Left lung (tissue), 14 donors: ENCODE data around the gene GTSE1. TPM values are rescaled to one million over a fixed set of nuclear protein-coding genes. Genes with fewer than 3 reads are reported as not detected.

Source experiments
- ATAC-seq: fragments of 200-7000 bp; cut with Tn5 transposase; one replicate; pipeline ENCODE4 v1.9.1; 2020; ENCODE audit warnings: moderate library complexity
- DNase-seq, 4 donors: peaks; one replicate each; pipeline ENCODE4 v3.0.0-alpha.2; 2013 to 2020
- H3K27ac ChIP-seq, 2 donors: fragments of 200-600 bp; sonication (generic) in 1 of 2; one replicate each; pipeline versions ENCODE4 v1.5.0 to v1.8.0; 2020 to 2021
- H3K27me3 ChIP-seq, 2 donors: fragments of 200-600 bp; sonication (generic) in 1 of 2; one replicate each; pipeline versions ENCODE4 v1.5.0 to v1.8.0; 2020 to 2021
- H3K36me3 ChIP-seq, 2 donors: fragments of 200-600 bp; sonication (generic) in 1 of 2; one replicate each; pipeline versions ENCODE4 v1.5.0 to v1.8.0; 2020 to 2021
- H3K4me1 ChIP-seq, 2 donors: fragments of 200-600 bp; one replicate each; pipeline ENCODE4 v1.8.0; 2021
- H3K4me3 ChIP-seq, 2 donors: fragments of 200-600 bp; sonication (generic) in 1 of 2; one replicate each; pipeline versions ENCODE4 v1.5.0 to v1.8.0; 2020 to 2021; ENCODE audit warnings: mild to moderate bottlenecking in 1 of 2
- H3K9me3 ChIP-seq, 2 donors: fragments of 200-600 bp; sonication (generic) in 1 of 2; one replicate each; pipeline versions ENCODE4 v1.5.0 to v1.8.0; 2020 to 2021
- CTCF ChIP-seq, 2 donors: fragments of 200-600 bp; sonication (generic) in 1 of 2; IDR thresholded peaks; one replicate each; pipeline versions ENCODE4 v1.5.0 to v1.8.0; 2021; ENCODE audit warnings: antibody characterized with exemption in 2 of 2
- intact Hi-C, 2 donors: fragments of 100-400 bp; cut with DNase I; formaldehyde crosslinking; loops; one replicate each; pipeline versions ENCODE4 v1.11.2 to v1.14.2; 2022
- long read RNA-seq, 12 donors: library from polyadenylated mRNA in 2 of 12; unstranded in 2 of 12; transcript quantifications; one replicate each; pipeline ENCODE4 v2.0.0 and lab custom pipeline, GENCODE V29; 2019 to 2026
- polyA plus RNA-seq, 6 donors: library from polyadenylated mRNA; unstranded; fragments of 120-200 nt; gene quantifications; one replicate each; pipeline ENCODE4 v1.2.1, GENCODE V29; 2013; ENCODE audit not compliant: insufficient read length in 6 of 6
- total RNA-seq, 2 donors: library from RNA; stranded (reverse); fragmentation: NEBNext Ultra II Directional; extraction: Animal tissue kit (Norgen Biotek cat#: 25700); gene quantifications; one replicate each; pipeline ENCODE4 v1.2.1, GENCODE V29; 2021
- donor health status: DM: no; HTN: yes; CAD: no.
- donor health status: DM: no; HTN: no; CAD: no.

The GTSE1 gene
- total RNA-seq (1 to 10 TPM; 1.5 to 6.4 TPM), polyA plus RNA-seq (10 to 100 TPM; 11.8 to 30.6 (median 16.5) TPM)
- long read RNA-seq, donor 1, partial matches to known transcripts, result 0 of 3 reads
- long read RNA-seq, donor 1, other reads (novel, unspliced or antisense), result 0 of 3 reads
- long read RNA-seq, donor 2, partial matches to known transcripts, result 8 of 9 reads
- long read RNA-seq, donor 2, other reads (novel, unspliced or antisense), result 0 of 9 reads
- long read RNA-seq, donor 3, result 0 reads
- long read RNA-seq, donor 4, partial matches to known transcripts, result 4 of 4 reads
- long read RNA-seq, donor 4, other reads (novel, unspliced or antisense), result 0 of 4 reads
- long read RNA-seq, donor 5, partial matches to known transcripts, result 0 of 3 reads
- long read RNA-seq, donor 5, other reads (novel, unspliced or antisense), result 0 of 3 reads
- long read RNA-seq, donor 6, partial matches to known transcripts, result 0 of 3 reads
- long read RNA-seq, donor 6, other reads (novel, unspliced or antisense), result 0 of 3 reads
- long read RNA-seq, donor 7, partial matches to known transcripts, result 5 of 7 reads
- long read RNA-seq, donor 7, other reads (novel, unspliced or antisense), result 0 of 7 reads
- long read RNA-seq, donor 8, partial matches to known transcripts, result 0 of 2 reads
- long read RNA-seq, donor 8, other reads (novel, unspliced or antisense), result 0 of 2 reads
- long read RNA-seq, donor 9, result 0 reads
- long read RNA-seq, donor 10, partial matches to known transcripts, result 1 of 1 reads
- long read RNA-seq, donor 10, other reads (novel, unspliced or antisense), result 0 of 1 reads
- long read RNA-seq, donor 11, partial matches to known transcripts, result 0 of 1 reads
- long read RNA-seq, donor 11, other reads (novel, unspliced or antisense), result 0 of 1 reads
- long read RNA-seq, donor 12, partial matches to known transcripts, result 0 of 2 reads
- long read RNA-seq, donor 12, other reads (novel, unspliced or antisense), result 0 of 2 reads

DNA sequence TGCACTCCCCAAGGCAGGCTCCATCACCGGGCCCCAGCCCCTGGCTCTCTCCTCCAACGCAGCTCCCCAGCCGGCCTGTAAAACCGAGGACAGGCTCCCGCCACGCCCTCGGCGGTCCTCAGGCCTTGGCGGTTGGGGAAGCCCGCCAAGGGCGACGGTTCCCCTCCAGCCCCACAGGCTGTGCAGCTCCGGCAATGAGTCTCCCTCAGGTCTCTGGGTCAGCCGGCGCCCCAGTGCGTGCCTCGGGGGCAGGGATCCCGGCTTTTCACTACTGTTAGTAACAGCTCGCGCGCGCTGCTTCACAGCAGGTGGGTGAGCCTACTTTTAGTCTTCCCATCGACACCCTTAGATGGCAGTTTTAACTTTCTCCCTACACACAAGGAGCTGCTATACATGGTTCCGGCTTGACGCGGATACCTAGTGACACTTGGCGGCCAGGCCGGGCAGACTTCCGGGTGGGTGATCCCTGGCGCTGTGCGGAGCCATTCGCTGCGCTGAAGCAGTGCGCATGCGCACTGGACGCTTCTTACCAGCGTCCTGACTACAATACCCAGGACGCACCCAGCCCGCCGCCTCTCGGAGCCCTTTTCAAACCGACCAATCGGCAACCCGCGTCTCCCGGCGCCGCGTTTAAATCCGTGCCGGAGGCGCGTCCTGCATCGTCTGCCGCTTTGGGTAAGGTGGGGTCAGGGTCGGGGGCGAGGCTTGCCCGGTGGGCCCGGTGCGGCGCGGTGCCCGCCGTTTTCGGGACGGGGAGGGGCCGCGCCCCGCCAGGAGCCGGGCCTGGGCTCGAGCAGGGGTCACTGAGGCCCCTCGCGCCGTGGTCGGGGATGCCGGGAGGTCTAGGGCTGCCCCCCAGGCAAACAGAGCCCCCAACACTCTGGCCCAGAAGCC is at the start of gene GTSE1:
Gene GTSE1, plus strand, starts transcription at position 614 of the 894 bp plus-strand sequence. CDS start 531 bp downstream, outside the sequence.
- peaks cover 0 to 7% of the 10 kb centered on the region in 2 donors for H3K9me3 ChIP-seq
- H3K4me3 ChIP-seq, result peak within 1 kb of the TSS; percentile 49 to 56
- peaks cover 0 to 23% of the 10 kb centered on the region in 2 donors for H3K36me3 ChIP-seq
- intact Hi-C loops, result no loop called here
- no peaks in the 10 kb centered on the region for H3K27me3 ChIP-seq
- peak within 1 kb of the TSS; percentile 95 to 98 for H3K27ac ChIP-seq
- ATAC-seq (peak; percentile 98), DNase-seq (peak; percentile 97 to 100 (median 98))
- TF ChIP-seq CTCF (IDR thresholded peaks at IDR 0.05), result no peak
- H3K4me1 ChIP-seq, result peaks cover 8 to 45% of the 10 kb centered on the region in 2 donors

GRCh38 chr22:46247443-46247975 is 49.2 kb upstream of the GTSE1 start:
- intact Hi-C loops, result no loop called here
- ATAC-seq, result no peak

DNA sequence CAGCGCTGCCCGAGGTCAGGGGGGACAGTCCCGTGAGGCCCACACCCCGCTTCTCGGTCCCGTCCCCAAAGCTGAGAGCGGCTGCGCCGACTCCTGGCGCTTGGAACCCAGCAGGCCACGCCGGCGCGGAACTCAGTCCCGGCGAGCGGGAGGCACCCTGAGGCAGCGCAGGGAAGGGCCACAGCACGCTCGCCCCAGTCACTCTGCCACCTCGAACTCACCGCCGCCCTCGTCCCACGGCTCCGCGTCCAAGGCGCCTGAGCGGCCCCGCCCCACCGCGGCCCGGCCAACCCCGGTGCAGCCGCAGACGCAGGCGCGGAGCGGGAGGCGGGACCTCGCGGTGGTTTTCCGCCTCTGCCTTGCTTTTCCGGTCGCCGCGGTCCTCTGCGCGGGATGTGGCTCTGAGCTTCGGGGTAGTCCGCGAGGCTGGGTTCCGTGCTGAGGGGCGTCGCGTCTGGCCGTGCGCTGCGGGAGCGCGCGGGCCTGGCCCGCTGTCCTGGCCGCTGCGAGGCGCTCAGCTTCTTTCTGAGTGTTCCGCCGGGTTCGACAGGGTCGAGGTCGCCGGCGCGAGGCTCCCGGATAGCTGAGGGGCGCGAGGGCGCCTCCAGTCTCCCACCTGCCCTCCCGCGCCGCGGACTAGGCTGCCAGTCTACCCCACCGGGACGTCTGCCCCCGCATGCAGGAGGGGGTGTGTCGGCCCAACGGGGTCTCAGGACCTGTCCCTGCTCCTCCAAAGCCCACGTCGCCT is 46.5 kb upstream of the GTSE1 start, which contains the start of gene CDPF1:
Gene CDPF1, minus strand, starts transcription at position 259 of the 748 bp plus-strand sequence. CDS start 2,009 bp downstream, outside the sequence.
- no peaks in the 10 kb centered on the region for H3K9me3 ChIP-seq
- peak within 1 kb of the TSS; percentile 71 to 75 for H3K4me3 ChIP-seq
- peaks cover 6 to 19% of the 10 kb centered on the region in 2 donors for H3K4me1 ChIP-seq
- ATAC-seq, result peak; percentile 99
- H3K27ac ChIP-seq, result peak within 1 kb of the TSS; percentile 83 to 91
- DNase-seq, result peak; percentile 76 to 100 (median 91)
- no peaks in the 10 kb centered on the region for H3K27me3 ChIP-seq
- peaks cover 0 to 3% of the 10 kb centered on the region in 2 donors for H3K36me3 ChIP-seq
- no peak for TF ChIP-seq CTCF (IDR thresholded peaks at IDR 0.05)
- intact Hi-C loops, result no loop called here

More at GRCh38 chr22:46247443-46247975, 49.2 kb upstream of the GTSE1 start:
- Histone ChIP-seq H3K4me3 (no peak overlapping the region), H3K27me3 (no peaks in the 10 kb centered on the region), H3K4me1 (peaks cover 6 to 19% of the 10 kb centered on the region in 2 donors), H3K27ac (no peak overlapping the region), H3K36me3 (peaks cover 0 to 23% of the 10 kb centered on the region in 2 donors), H3K9me3 (no peaks in the 10 kb centered on the region)
- TF ChIP-seq CTCF (IDR thresholded peaks at IDR 0.05), result no peak
- no peak for DNase-seq

DNA sequence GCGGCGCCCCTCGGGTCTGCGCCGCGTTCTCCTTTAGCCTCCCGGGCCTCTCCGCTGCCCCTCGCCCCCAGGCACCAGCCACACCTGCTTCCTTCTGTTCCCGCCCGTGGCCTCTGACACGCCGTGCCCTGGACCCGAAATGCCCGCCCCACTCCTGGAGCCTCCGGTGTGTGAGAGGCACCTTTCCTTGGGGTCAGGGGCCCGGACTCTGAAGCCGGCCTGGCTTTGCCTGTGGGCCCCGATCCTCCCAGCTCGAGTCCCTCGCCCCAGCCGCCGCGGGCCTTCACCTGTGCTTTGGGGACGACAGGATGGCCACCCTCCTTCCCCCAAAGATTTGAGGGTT is 45.9 kb upstream of the GTSE1 start:
- no peak for TF ChIP-seq CTCF (IDR thresholded peaks at IDR 0.05)
- intact Hi-C loops, result no loop called here
- H3K36me3 ChIP-seq, result no peaks in the 10 kb centered on the region
- peak overlapping the region; percentile 83 to 91 for H3K27ac ChIP-seq
- DNase-seq, result peak in 1 of 4 donors; percentile 81
- no peaks in the 10 kb centered on the region for H3K9me3 ChIP-seq
- peak overlapping the region; percentile 71 to 75 for H3K4me3 ChIP-seq
- ATAC-seq, result peak; percentile 12
- H3K4me1 ChIP-seq, result peaks cover 6 to 19% of the 10 kb centered on the region in 2 donors
- H3K27me3 ChIP-seq, result no peaks in the 10 kb centered on the region
